ENCODE results near the gene HYDIN.

The HYDIN gene

DNA sequence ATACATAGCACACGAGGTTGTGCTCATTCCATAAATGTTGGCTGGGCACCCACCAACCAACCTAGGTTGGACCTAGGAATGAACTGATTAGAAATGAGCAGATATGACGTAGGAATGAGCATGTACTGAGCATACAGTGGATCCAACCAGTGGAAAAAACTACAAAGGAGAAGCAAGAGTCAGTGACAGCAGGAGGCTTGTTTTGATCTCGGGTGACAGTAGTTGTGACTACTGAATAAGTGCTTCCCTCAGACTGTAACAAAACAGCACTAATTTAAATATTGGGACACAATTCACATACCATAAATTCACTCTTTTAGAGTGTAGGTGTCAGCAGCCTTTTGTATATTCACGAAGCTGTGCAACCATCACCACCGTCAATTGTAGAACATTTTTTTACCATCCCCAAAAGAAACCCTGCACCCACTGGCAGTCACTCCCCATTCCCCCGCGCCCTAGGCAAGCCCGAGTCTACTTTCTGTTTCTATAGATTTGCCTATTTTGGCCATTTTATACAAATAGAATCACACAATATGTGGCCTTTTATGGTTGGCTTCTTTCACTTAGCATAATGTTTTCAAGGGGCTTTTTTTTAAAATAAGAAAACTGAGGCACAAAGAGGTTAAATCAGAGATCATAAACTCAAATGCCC, 436.5 kb downstream of the HYDIN start:
- in situ Hi-C loops (cut with HindIII; ENCODE audit: low sequenced_read_pairs) = no loop called here

- in situ Hi-C loops (cut with HindIII; ENCODE audit: low sequenced_read_pairs) = no loop called here
These were observed 439.7 kb downstream of the HYDIN start for GRCh38 chr16:70790815-70791214.

- in situ Hi-C loops (cut with HindIII; ENCODE audit: low sequenced_read_pairs) = no loop called here
These were observed 440.7 kb downstream of the HYDIN start for GRCh38 chr16:70789595-70790447.

DNA sequence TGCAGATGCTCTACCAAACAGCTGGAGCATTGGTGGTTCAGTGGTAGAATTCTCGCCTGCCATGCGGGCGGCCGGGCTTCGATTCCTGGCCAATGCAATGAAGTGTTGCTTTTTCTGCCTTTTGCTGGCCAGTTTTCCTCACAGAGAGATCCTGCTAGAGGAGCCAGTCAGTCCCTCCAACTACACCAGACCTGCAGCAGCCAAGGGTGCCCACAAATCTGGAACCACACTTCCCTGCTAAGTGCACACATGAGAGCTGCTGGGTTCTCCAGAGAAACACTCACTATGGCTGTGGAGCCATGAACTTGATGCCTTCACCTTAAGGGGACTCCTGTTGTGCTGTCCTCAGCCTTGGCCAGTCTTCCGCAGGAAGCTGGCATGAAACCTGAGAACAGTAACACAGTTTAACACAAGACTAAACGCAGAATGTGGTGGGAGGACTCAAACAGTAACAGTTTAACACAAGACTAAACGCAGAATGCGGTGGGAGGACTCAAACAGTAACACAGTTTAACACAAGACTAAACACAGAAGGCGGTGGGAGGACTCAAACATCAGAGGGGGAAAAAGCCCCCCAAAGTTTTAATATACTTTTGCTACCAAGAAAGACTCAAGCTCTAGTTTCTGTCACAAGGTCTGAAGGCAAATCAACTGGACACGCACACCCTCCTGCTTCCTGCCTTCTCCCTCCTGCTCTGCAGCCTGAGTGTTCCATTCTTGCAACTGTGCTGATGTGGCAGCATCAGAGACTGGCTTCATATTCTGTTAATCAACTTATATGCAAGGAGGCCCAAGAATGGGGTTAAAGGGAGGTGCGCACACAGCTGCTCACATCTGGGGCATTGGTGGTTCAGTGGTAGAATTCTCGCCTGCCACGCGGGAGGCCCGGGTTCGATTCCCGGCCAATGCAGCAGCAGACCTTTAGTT, 441.6 kb downstream of the HYDIN start:
- in situ Hi-C loops (cut with HindIII; ENCODE audit: low sequenced_read_pairs) = no loop called here

- in situ Hi-C loops (cut with HindIII; ENCODE audit: low sequenced_read_pairs) = no loop called here
These were observed 444.3 kb downstream of the HYDIN start for GRCh38 chr16:70786020-70786755.

- in situ Hi-C loops (cut with HindIII; ENCODE audit: low sequenced_read_pairs) = no loop called here
These were observed 445.6 kb downstream of the HYDIN start for GRCh38 chr16:70784692-70785555.

DNA sequence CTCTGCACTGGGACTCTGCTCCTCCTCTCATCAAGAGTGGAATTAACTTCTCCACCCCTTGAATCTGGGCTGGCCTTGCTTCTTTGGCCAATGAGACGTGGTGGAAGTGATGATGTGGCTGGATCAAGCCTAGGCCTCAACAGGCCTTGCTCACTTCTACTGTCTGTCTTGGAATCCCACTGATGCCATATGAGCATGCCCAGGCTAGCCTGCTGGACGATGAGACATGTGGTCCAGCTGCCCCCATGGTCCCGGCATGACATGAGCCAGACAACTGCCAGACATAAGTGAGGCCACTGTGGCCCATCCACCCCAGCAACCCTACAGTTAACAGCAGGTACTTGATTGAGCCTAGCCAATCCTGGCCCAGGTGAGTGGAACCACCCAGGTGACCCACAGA, 448.3 kb downstream of the HYDIN start:
- in situ Hi-C loops (cut with HindIII; ENCODE audit: low sequenced_read_pairs) = no loop called here

DNA sequence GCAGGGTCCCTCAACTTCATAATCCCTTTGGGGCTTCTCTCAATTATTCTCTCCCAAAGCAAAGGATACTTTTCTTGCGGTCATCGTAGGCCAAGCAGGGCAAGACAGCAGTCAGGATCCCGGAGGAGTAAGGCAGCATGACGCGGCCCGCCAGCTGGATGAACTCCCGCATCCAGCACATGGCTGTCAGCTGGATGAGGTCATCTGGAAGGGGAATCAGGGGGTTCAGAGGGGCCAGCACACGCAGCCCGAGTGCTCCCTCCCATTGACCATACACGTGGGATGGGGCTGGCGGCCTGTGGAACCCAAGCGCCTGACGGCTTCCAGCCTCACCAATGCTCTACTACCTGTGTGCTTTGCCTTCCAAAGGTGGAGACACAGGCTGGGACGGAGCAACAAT, 448.7 kb downstream of the HYDIN start:
- in situ Hi-C loops (cut with HindIII; ENCODE audit: low sequenced_read_pairs) = no loop called here

DNA sequence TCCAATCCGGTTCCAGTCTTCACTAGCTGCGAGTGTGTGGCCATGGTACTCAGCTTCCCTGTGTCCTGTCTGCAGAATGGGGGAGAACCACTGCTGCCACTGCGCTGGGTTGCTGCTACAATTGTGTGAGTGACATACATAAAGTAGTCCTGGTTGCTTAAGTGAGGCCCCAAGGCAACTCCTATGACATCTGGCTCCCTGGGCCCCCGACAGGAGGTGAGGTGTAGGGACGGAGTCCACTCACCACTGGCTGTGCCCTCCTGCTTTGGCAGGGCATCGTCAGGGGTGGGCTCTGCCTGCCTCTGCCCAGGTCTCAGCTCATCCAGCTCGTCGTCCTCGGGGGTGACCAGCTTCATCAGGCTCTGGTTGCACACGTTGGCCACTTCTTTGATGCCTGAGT, 450.0 kb downstream of the HYDIN start:
- in situ Hi-C loops (cut with HindIII; ENCODE audit: low sequenced_read_pairs) = no loop called here

DNA sequence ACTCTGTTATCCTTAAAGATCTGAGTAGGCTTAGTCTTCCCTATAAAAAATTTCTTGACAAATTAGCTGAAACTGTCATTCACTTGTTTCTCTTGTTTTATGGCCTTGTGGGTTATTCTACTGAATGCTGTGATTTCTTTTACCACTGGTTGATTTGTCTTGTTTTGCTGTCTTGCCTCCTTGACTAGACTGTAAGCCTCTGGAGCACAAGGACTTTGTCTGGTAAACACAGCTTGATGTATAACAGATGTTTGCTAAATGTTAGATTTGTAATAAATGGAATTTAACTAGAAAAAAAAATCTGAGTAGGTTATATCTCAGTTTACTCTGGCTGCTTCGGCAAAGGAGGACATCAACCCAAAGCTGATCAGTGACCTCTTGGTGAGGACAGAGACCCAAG, 451.2 kb downstream of the HYDIN start:
- in situ Hi-C loops (cut with HindIII; ENCODE audit: low sequenced_read_pairs) = no loop called here

- in situ Hi-C loops (cut with HindIII; ENCODE audit: low sequenced_read_pairs) = no loop called here
These were observed 451.6 kb downstream of the HYDIN start for GRCh38 chr16:70778901-70779309.

DNA sequence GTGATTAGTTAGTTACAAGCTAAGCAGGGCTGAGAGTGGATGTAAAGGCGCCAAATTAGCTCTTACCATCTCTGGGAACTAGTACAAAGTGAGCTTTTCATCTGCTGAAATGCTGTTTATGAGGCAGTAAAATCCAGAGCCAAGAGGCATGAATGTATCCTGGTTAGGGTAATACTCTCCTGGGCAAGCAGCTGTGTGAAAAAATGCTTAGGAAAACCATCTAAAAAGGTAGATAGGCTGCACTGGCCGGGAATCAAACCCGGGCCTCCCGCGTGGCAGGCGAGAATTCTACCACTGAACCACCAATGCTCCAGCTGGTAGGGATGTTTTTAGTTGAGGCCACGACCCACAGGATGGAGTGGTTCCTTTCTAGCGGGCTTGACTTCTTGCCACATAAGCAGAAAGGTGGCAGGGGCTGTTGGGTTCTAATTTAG, 452.5 kb downstream of the HYDIN start:
- in situ Hi-C loops (cut with HindIII; ENCODE audit: low sequenced_read_pairs) = no loop called here

DNA sequence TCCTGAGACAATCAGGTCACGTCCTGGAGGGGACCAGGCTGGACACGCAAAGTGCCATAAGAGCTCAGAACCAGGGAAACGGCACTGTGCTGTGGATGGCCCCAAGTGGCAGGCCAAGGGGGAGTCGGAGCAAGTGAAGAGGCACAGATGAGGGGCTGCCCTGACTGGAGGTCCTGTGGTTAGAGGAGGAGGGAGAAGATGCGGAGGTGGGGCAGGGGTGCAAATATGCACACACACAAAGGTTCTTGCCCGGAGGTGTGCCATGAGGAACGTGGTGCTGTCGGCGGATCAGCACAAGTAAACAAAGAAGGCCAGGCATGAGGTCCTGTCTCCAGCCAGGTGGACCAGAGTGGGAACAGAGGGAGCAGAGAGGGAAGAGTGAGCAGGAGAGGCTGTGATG, 453.0 kb downstream of the HYDIN start:
- in situ Hi-C loops (cut with HindIII; ENCODE audit: low sequenced_read_pairs) = no loop called here

- in situ Hi-C loops (cut with HindIII; ENCODE audit: low sequenced_read_pairs) = no loop called here
These were observed 455.1 kb downstream of the HYDIN start for GRCh38 chr16:70775399-70775798.

- in situ Hi-C loops (cut with HindIII; ENCODE audit: low sequenced_read_pairs) = loop anchor here (25.0 kb wide), 1 partner anchor 212 kb away; no protein-coding TSS in a partner anchor
These were observed 456.3 kb downstream of the HYDIN start for GRCh38 chr16:70774261-70774660.

DNA sequence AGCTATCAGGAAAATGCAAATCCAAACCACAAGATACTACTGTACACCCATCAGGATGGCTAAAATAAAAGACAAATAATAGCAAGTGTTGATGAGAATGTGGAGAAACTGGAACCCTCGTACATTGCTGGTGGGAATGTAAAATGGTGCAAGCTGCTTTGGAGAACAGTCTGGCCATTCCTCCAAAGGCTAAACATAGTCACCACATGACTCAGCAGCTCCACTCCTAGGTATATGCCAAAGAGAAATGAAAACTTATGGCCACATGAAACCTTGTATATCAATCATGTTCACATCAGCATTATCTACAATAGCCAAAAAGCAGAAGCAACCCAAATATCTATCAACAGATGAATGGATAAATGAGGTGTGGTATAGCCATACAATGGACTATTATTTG, 458.0 kb downstream of the HYDIN start:
- in situ Hi-C loops (cut with HindIII; ENCODE audit: low sequenced_read_pairs) = loop anchor here (25.0 kb wide), 1 partner anchor 210 kb away; no protein-coding TSS in a partner anchor

DNA sequence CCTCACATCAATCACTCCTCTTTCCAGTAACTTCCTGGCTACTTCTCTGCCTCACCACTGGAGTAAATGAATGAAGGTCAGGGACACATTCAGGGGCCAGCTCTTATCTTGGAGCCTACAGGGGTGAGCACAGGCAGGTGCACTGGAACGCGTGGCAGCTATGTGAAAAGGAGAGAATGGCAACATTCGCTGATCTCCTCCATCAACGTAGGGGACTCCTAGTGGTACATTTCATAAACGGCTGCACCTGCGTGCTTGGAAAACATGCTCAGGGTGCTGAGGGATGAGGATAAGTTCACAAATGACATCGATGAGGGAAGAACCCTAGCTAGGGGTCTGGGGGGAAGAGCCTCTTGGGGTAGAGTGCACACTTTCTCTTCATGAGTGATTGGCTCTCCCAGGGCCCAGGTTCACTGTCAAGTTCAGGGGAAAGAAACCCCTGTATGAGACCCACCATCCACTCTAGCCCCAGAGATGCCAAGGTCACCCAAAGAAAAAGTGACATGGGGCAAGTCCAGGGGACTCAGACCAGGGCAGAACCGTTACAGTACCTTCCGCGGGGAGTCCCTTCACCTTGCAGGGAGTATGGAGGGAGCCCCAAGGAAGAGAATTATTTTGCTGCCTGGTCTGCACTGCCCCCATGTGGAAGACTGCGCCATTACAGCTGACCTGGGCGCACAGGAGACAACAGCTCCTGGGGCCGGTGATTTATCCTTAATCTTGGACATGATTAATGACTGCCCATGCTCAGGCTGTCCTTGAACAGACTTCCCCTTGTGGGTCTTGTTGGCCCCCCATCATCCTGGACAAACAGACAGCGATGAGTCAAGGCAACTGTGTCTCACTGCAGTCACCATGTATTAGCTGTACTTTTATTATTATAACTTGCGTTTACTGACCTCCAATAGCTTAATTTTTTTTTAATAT, 459.6 kb downstream of the HYDIN start:
- in situ Hi-C loops (cut with HindIII; ENCODE audit: low sequenced_read_pairs) = loop anchor here (25.0 kb wide), 1 partner anchor 209 kb away; no protein-coding TSS in a partner anchor

- in situ Hi-C loops (cut with HindIII; ENCODE audit: low sequenced_read_pairs) = loop anchor here (25.0 kb wide), 1 partner anchor 208 kb away; no protein-coding TSS in a partner anchor
These were observed 460.3 kb downstream of the HYDIN start for GRCh38 chr16:70770291-70770625.

Data from DLD1 (cell line).